PFSK-1 (cell line): ENCODE results near the gene GK2.

ENCODE experiments used
- FOXP2 ChIP-seq: optimal IDR thresholded peaks from 2 replicates; pipeline ENCODE3; 2011; ENCODE audit warnings: borderline replicate concordance, control low read depth, inconsistent platforms; ENCODE audit not compliant: insufficient read depth; ENCODE audit errors: extremely low read length, extremely low read depth
- POLR2AphosphoS5 ChIP-seq: IDR thresholded peaks from 2 replicates; pipeline ENCODE4 v1.6.1; 2012; ENCODE audit warnings: low read depth, mild to moderate bottlenecking, control low read depth, low read length, moderate library complexity
- SIN3A ChIP-seq: IDR thresholded peaks from 2 replicates; pipeline ENCODE4 v1.6.1; 2012; ENCODE audit warnings: mild to moderate bottlenecking, low read length, moderate library complexity, borderline replicate concordance; ENCODE audit not compliant: insufficient read depth
- TAF1 ChIP-seq: IDR thresholded peaks from 2 replicates; pipeline ENCODE4 v1.6.1; 2012; ENCODE audit warnings: low read length, control low read depth, borderline replicate concordance; ENCODE audit not compliant: insufficient read depth
- TF ChIP-seq, protein P1 (sequence below), 2 experiments: IDR thresholded peaks; 2 replicates each; pipeline versions ENCODE4 v1.6.1 to v1.8.0; 2011 to 2012; ENCODE audit warnings: low read depth in 2 of 2, low read length in 2 of 2, control low read depth in 1 of 2, inconsistent platforms in 1 of 2, mild to moderate bottlenecking in 1 of 2, moderate library complexity in 1 of 2; ENCODE audit not compliant: insufficient read depth in 1 of 2

Gene GK2

DNA sequence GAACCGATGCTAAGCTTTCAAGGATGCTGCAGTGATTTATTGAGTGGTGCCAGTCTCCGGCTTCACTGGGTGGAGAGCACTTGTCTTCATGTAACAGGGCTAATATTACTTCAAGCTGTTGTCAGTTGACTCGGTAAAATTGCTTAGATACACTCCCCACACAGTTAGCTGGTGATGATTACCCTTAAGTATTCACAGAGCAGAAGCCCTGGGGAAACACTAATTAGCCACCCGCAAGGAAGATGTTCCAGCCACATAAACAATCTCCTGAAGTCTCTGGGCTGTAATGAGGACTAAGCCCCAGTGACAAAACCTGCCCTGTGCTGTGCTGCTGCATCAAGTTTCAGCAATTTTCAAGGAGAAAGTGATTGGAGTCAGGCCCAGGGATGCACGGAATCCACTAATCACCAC is 37.3 kb upstream of the GK2 start:
- TF ChIP-seq FOXP2 (no peak), TAF1 (no peak), POLR2AphosphoS5 (no peak), SIN3A (no peak)
- TF ChIP-seq, protein P1, sequence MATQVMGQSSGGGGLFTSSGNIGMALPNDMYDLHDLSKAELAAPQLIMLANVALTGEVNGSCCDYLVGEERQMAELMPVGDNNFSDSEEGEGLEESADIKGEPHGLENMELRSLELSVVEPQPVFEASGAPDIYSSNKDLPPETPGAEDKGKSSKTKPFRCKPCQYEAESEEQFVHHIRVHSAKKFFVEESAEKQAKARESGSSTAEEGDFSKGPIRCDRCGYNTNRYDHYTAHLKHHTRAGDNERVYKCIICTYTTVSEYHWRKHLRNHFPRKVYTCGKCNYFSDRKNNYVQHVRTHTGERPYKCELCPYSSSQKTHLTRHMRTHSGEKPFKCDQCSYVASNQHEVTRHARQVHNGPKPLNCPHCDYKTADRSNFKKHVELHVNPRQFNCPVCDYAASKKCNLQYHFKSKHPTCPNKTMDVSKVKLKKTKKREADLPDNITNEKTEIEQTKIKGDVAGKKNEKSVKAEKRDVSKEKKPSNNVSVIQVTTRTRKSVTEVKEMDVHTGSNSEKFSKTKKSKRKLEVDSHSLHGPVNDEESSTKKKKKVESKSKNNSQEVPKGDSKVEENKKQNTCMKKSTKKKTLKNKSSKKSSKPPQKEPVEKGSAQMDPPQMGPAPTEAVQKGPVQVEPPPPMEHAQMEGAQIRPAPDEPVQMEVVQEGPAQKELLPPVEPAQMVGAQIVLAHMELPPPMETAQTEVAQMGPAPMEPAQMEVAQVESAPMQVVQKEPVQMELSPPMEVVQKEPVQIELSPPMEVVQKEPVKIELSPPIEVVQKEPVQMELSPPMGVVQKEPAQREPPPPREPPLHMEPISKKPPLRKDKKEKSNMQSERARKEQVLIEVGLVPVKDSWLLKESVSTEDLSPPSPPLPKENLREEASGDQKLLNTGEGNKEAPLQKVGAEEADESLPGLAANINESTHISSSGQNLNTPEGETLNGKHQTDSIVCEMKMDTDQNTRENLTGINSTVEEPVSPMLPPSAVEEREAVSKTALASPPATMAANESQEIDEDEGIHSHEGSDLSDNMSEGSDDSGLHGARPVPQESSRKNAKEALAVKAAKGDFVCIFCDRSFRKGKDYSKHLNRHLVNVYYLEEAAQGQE (IDR thresholded peaks at IDR 0.05; ENCODE audit: insufficient read depth in 1 of 2, low read depth in 2 of 2, low read length in 2 of 2) = no peak

DNA sequence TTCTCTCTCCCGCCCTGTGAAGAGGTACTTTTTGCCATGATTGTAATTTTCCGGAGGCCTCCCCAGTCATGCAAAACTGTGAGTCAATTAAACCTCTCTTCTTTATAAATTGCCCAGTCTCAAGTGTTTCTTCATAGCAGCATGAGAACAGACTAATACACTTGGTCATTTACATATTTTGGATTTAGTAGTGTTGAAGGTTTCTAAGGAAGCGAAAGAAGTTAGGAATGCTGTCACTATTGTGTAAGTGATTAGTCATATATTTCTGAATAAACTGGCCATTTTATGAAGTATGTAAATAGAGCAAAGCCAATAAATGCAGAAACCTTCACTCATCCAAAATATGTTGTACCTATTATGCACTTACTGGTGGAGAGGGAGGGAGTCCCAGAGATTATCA is 34.4 kb upstream of the GK2 start:
- TF ChIP-seq POLR2AphosphoS5 = no peak
- no peak for TF ChIP-seq TAF1
- TF ChIP-seq, protein P1 (IDR thresholded peaks at IDR 0.05; ENCODE audit: insufficient read depth in 1 of 2, low read depth in 2 of 2, low read length in 2 of 2) = no peak
- TF ChIP-seq FOXP2 = no peak

DNA sequence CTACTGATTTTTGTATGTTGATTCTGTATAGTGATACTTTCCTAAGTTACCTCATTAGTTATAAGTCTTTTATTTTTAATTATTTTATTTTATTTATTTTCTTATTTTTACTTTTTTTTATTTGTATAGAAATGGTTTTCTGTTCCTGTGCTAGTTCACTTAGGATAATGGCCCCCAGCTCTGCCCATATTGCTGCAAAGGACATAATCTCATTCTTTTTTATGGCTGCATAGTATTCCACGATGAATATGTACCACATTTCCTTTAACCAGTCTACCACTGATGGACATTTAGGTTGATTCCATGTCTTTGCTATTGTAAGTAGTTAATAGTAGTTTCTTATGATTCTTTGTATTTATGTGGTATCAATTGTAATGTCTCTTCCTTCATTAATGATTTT is 31.5 kb upstream of the GK2 start:
- TF ChIP-seq SIN3A (no peak), TAF1 (no peak), POLR2AphosphoS5 (no peak)
- TF ChIP-seq, protein P1 (IDR thresholded peaks at IDR 0.05; ENCODE audit: insufficient read depth in 1 of 2, low read depth in 2 of 2, low read length in 2 of 2) = no peak

DNA sequence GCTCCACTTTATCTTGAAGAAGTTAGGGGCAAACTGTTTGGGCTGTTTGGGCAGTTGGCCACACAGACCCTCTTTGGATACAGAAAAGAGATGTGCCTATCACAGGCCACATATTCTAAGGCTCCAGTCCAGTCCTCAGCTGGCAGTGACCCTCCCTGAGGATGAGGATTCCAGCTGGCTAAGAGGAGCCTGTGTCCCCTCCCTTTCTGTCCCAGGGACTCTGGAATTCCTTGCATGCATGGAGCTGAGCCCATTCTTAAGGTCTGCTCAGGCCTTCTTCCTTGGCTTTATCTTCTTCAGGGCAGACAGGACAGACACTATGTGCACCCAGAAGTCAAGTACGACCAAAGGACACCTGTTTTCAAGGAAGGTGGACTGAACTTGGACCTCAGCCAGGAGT is 23.8 kb upstream of the GK2 start:
- TF ChIP-seq FOXP2 = no peak
- TF ChIP-seq POLR2AphosphoS5 = no peak
- no peak for TF ChIP-seq SIN3A
- TF ChIP-seq, protein P1 (IDR thresholded peaks at IDR 0.05; ENCODE audit: insufficient read depth in 1 of 2, low read depth in 2 of 2, low read length in 2 of 2) = no peak
- no peak for TF ChIP-seq TAF1

DNA sequence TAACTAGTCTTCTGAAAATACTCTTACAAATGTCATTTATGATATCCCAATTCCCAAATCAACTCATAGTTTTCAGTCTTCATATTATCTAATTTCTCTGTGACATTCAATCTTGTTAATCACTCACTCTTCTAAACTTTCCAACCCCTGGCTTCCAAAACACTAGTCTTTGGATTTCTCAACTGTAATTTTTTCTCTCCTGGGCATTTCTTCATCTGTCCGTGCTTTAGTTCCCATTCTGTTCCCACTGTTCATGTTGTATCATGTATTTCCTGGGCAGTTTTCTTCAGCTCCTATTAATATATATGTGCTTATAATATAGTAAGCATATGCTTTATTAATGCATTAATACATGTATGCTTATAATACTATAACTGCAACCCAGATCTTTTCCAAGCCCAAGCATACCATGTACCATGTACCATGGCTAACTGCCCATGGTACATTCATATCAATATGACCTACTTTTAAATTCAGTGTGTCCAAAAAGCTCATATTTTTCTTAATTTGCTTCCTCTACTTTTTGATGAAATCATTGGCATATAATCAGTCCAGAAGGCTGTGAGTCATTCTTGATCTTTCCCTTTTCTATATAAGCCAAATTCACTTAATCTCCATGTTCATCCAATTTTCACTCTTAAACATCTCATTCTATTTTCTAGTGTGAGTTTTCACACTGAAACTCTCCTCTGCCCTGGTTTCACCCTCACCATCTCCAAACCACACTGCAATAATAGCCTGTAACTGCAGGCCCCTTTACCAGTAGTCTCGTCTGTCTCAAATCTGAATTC is 21.3 kb upstream of the GK2 start:
- TF ChIP-seq, protein P1 (IDR thresholded peaks at IDR 0.05; ENCODE audit: insufficient read depth in 1 of 2, low read depth in 2 of 2, low read length in 2 of 2) = no peak
- TF ChIP-seq FOXP2 (no peak), TAF1 (no peak), POLR2AphosphoS5 (no peak), SIN3A (no peak)
